ENCODE measurements around the gene MPZL3. TPM values are rescaled to one million over a fixed set of nuclear protein-coding genes. Genes with fewer than 3 reads are reported as not detected.

The MPZL3 gene, protein sequence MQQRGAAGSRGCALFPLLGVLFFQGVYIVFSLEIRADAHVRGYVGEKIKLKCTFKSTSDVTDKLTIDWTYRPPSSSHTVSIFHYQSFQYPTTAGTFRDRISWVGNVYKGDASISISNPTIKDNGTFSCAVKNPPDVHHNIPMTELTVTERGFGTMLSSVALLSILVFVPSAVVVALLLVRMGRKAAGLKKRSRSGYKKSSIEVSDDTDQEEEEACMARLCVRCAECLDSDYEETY
- 0.68 and 0.72 TPM in 2 replicates for total RNA-seq (2014; rRNA removed; shearing (Covaris generic))

DNA sequence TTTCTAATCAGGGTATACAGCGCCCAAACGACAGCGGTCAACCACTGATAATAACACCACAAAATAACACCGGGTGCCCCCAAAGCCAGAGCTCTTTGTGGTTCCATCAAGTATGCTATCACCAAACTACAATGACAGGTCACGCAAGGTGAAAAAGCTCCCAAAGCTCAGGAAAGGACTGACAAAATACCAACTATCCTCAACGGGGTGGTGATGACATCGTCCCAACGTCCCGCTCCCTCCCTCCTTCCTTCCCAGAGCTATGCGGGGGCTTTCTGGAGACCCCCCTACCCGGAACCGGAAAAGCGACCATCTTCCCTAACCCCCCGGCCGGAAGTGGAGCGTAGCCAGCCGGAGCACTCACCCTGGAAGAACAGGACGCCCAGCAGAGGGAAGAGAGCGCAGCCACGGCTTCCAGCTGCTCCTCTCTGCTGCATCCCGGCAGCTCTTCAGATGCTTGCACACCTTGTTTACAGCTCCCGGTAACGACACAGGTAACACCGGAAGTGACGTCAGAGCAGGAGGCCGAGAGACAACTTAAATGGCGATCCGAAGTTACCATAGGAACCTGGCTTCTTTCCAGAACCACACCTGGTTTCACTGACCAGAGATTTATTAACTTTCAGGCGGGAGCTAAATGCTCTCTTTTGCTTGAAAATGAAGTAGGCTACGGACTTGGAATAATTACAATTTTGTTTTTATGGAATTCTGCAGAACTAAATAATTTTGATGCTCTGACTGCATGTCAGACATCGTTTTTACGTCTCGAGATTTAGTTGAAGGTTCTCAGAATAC, at the start of gene MPZL3:
TSS of gene MPZL3 (minus strand) at position 508 of the 795 bp plus-strand sequence. CDS start at position 437, 71 bp downstream.
- peak; percentile 67 for DNase-seq (ENCODE audit: low read depth)

DNA sequence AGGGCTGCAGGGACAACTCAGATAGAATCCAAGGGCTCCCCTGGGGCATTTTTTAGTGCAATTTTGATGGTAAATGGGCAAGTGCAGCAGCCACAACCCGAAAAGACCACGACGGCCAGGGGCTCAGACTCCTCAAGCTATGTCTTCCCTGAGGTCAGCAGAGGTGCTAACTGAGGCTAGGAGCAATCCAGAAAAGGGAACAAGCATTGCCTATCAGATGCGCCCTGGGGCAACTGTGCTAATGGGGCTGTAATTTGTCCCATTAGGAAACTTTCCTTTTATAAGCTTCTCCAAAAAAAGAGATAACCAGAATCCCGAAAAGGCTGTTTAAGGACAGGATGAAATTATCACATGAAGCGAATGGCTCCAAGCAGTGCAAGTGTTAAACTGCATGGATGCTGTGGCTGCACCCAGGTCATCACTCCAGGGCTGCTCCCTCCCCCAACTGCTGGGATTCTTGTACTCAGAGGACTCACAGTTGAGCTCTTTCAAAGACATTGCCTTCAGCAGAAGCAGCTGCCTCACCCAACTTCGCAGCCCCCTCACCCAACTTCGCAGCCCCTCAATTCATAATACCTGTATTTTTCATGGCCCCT, 49.5 kb upstream of the MPZL3 start:
- no peak for DNase-seq (ENCODE audit: low read depth)

DNA sequence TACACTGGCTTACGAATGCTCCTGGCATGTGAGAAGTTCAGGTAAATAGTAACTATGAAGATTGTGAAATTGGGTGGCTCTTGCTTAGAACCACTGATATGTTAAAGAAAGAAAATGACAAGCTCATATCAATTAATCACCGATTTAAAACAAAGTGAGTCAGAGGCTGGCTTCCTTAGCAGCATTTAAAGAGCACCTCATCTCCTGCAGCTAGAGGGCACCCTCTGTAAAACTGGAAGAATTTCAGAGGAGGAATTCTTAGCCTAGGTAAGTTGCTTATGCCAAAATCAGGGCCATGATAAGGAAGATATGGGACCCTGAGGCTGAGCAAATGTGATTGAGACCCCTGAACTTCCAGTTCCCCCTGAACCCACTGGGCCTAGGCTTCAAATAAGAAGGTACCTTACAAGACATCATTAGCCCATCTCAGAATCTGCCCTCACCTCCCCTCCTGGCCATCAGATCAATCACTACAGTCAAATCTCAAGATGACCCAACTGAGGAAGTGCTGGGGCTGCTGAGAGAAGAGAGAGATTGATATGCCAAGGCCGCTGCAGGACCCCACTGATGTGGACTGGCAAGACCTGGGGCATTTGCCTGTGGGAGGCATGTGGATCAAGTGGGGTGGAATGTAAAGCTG, 43.8 kb upstream of the MPZL3 start:
- DNase-seq (ENCODE audit: low read depth) = peak; percentile 45

DNA sequence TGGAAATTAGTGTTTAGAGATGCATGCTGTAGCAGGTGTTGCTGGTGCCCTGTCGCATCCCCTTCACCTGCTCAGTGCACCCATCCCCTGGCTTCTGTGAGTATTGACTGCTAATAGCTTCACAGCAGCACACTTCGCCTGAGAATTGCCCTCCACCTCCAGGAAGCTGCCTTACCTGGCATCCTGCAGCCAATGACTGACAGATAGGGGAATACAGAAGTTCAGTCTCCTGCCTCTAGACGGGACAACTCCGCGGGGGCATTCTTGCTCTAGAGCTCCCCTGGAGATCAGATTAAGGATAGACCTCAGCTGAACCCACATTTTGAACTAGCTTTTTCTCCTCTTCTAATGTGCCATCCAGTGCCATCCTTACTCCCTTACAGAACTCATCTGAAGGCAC, 43.0 kb upstream of the MPZL3 start:
- DNase-seq (ENCODE audit: low read depth) = no peak

DNA sequence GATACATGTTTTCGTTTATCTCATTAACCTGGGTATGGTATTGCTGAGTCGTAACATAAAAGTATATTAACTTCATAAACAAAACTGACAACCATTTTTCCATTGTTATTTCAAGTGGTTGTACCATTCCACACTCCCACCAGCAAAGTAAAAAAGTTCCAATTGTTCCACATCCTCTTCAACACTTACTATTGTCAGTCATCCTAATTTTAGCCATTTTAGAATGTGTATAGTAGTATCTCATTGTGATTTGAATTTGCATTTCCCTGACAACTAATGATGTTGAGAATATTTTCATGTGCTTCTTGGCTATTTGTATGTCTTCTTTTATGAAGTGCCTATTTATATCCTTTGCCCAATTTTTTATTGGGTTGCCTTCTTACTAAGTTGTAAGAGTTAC, 41.9 kb upstream of the MPZL3 start:
- DNase-seq (ENCODE audit: low read depth) = no peak

DNA sequence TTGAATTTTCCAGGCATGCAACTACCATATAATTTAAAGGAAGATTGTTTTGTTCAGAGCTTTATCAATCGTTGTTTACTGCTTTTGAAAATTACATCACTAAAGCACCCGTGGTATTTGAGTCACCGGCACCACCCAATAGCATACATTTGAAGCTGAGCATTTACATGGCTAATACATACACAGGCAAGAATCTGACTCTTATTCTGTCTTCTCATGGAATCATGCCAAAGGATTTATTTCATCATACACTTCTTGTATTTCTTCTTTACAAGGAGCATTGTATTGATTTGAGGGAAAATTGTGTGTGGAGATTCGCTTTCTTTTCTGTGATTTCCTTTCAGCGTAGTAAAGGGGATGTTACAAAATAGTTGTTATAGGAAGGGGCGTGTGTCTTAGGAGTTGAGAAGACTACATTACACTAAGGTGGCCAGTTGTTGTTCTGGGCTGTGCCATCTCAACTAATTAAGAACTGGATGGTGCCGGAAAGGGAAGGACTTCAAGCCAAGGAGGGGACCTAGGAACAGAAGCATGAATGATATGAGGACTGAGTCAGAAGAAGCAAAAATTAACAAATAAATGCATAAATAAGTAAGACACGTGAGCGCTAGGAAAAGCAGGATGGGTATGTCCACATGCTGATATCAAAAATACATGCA, 39.4 kb upstream of the MPZL3 start:
- no peak for DNase-seq (ENCODE audit: low read depth)

DNA sequence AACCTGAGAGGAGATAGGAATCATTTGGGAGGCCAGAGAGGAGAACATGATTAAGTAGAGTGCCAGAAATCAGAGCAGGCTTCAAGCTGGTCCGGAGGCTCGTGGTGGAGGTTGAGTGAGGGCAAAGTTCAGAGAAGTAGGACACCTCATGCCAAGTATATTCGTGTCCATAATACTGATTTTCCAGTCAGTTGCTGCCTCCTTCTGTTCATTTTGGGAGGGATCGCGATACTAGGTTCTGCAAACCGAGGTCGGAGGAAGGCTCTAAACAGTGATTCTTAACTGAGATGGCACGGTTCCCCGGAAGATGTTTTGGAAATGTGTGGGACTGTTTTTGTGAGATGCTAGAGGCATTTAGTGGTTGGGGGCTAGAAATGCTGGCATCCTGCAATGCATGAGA, 38.8 kb upstream of the MPZL3 start:
- DNase-seq (ENCODE audit: low read depth) = peak; percentile 24

DNA sequence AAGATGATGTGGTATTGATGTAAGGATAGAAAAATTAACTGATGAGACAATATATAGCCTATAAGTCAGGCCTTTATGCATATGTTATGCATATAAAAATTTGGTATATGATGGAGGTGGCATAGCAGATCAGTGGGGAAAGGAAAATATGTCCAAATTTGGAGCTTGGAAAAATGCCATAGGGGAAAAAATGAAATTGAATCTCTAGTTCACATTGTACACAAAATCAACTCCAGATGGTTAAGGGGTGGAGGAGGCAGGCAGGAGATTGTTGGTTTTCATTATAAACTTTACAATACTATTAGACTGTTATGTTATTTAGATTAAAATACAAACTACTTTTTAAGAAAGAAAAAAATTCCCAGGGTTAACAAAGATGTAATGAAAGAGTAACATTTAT, 37.2 kb upstream of the MPZL3 start:
- DNase-seq (ENCODE audit: low read depth) = no peak

DNA sequence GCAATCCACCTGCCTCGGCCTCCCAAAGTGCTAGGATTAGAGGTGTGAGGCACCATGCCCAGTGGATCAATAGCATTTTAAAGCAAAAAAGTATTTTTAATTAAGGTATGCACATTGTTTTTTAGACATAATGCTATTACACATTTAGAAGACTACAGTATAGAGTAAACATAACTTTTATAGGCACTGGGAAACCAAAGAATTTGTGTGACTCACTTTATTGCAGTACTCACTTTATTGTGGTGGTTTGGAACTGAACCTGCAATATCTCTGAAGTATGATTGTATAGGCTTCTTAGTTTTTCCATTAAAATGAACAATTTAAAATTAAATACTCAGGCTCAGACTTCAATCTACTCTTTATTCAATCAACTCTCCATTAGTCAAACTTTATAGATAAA, 34.8 kb upstream of the MPZL3 start:
- peak; percentile 34 for DNase-seq (ENCODE audit: low read depth)

DNA sequence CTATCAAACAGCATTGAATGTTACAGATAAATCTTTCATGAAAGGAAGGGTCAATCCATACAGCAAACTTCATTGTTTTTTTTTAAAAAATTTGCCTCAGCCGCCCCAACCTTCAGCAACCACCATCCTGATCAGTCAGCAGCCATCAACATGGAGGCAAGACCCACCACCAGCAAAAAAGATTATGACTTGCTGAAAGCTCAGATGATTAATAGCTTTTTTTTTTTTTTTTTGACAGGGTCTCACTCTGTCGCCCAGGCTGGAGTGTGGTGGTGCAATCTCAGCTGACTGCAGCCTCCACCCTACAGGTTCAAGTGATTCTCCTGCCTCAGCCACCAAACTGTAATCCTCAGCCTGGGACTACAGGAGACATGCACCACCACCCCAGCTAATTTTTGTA, 34.4 kb upstream of the MPZL3 start:
- DNase-seq (ENCODE audit: low read depth) = no peak

DNA sequence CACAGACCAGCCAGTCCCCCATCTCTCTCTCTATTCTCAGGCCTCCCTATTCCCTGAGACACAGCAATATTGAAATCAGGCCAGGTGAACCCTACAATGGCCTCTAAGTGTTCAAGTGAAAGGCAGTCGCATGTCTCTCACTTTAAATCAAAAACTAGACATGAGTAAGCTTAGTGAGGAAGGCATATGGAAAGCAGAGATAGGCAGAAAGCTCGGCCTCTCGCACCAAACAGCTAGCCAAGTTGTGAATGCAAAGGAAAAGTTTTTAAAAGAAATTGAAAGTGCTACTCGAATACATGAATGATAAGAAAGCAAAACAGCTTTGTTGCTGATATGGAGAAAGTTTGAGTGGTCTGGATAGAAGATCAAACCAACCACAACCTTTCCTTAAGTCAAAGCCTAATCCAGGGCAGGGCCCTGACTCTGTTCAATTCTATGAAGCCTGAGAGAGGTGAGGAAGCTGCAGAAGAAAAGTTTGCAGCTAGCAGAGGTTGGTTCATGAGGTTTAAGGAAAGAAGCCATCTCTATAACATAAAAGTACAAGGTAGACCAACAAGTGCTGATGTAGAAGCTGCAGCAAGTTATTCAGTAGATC, 31.7 kb upstream of the MPZL3 start:
- DNase-seq (ENCODE audit: low read depth) = no peak

DNA sequence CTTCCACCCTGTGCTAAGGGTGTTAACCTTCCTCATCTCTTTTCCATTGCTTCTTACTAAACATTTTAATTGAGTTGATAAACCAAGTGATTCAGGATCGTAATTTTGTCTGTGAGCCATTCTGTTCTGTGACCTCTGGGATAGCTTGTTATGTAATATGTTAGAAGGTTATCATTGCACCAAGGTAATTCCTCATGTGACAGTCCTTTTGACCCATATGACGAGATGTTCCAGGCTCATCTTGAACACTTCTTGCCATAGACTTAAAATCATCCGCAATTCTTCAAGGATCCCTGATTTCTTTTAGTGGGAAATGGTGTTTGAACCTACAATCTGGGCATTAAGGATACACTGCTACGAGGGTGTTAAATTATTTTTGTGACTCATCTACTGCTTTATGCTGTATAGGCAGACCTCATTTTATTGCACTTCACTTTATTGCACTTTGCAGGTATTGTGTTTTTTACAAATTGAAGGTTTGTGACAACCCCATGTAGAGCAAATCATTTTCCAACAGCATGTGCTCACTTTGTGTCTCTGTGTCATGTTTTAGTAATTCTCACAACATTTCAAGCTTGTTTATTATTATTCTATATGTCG, 31.0 kb upstream of the MPZL3 start:
- no peak for DNase-seq (ENCODE audit: low read depth)

DNA sequence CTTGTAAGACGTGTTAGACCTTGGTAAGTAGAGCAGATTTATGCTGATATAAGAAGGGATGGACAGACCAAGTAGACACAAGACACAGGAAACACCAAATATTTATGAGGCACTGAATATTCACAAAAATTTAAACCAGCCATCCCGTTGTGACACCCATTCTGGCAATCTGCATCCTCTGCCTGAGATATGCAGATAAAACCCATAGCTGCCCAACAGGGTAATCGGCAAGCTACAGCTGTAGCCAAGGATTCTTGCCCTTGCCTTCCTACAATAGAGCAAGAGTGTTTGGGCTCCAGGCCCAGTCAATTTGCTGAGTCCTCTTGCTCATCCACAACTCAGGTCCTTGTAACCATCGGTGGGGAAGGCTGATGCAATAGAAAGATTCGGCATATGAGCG, 30.4 kb upstream of the MPZL3 start:
- DNase-seq (ENCODE audit: low read depth) = no peak

DNA sequence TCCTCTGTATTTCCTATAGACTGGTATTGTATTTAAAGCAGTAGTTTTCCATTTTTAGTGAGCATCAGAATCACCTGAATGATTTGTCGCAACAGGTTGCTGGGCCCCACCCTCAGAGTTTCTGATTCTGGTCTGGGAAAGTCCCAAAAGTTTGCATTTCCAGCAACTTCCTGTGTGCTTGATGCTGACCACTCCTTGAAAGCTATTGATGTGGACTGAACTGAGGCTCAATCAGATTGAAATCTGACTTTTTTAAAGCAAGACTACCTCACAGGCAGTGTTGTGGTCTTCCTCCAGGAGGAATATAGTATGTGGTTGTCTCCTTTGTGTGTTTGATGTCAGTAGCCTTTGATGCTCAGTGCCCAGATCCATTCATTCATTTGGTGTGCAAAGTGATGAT, 29.1 kb upstream of the MPZL3 start:
- DNase-seq (ENCODE audit: low read depth) = no peak

DNA sequence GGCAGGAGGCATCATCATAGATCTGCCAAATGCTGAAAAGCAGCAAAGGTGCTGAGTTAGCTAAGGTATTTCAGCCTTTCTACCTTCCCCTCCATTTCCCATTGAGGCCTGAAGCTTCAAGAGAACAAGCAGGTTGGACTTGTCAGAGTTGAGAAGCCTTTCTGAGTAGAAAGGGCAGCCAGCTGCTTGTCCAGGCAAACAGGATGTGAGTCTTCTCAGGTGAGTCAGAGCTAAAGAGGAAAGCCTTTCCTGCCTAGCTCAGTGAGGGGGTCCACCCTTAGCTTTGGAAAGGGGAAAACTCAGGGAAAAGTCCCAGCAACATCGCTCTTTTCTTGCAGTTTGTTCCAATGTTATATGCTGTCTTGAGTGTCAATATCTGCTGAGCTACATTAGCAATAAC, 25.1 kb upstream of the MPZL3 start:
- DNase-seq (ENCODE audit: low read depth) = peak; percentile 20

DNA sequence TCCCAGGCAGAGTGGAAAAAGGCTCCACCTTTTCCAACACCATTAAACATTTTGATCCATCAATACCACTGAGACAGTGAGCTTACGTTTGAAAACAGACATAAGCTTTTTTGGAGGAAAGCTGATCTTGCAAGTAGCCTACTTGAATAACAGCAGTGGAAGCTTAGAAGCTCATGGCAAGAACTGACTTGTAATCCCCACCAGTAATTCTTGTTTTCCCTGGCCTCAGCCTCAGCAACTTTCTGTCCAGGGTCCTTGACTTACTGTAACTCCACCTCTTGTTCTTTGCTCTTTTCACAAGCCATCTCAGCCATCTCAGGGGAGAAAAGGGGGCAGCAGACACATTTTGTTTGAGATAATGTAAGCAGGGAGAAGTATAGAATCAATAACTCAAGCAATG, 24.3 kb upstream of the MPZL3 start:
- DNase-seq (ENCODE audit: low read depth) = no peak

DNA sequence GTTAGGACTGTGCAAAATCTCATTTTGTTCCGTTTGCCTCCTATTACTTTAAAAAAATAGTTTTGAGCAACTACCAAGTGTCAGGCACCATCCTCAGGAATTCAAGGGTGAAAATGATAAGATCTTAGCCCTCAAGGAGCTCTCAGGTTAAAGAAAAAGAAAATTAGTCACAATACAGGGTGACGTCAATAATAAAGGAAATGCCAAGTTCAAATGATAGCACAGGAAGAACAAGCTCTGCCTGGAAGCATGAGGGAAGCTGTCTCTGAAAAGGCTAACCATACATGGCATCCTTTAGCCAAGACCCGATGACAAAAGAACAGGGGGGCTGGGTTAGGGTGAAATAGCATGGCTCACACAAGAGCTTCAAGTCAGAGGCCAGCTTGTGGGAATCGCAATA, 23.0 kb upstream of the MPZL3 start:
- DNase-seq (ENCODE audit: low read depth) = peak; percentile 53

DNA sequence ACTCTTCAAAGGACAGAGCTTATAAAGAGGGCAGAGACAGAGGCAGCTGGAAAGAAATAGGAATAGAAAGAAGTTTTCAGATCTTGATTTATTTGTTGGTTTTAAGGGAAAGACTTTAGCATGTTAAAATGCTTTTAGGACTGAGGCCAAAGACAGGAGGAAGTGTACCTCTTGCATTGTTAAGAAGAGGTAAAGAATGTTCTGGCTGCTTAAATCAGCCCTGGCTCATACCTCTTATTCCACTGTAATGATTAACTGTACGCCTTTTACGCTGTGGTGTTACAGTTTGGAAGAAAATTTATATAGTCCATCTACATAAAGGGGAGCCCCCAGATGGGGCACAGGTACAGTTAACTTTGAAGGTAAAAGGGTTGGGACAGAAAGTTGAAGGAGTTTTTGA, 22.0 kb upstream of the MPZL3 start:
- no peak for DNase-seq (ENCODE audit: low read depth)

DNA sequence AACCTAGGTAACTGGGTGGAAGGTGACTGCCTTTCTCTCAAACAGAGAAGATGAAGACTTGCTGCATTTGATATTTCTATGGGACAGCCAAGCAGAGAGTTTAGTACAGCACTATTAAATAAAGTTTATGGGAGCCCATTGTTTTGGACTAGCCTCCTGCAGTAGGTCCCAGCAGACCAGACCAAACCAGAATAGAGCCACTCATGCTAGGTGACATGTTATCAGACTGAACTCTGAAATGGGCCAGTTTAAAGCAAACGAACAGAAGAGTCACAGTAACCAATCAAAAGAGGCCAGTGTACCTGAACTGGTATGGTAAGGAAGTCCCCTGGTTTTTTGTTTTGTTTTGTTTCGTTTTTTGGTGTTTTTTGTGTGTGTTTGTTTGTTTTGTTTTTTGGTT, 19.8 kb upstream of the MPZL3 start:
- DNase-seq (ENCODE audit: low read depth) = no peak

DNA sequence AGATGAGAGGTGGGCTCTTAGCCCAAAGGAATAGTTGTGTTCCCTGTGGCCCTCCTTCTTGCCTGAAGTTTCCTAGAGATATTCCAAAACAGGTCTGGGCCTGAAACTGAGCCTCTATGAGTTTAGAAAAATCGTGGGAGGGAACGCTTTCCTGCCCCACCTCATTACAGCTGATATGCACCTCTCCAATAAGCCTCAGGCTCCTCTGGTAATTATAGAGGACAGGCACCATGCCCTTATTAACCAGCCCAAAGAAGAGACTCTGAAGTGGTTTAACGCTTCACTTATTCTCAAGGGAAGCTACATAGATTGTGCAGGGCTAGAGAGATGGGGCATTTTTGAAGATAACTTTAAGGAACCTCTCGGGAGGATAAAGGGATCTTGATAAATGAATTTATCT, 15.3 kb upstream of the MPZL3 start:
- no peak for DNase-seq (ENCODE audit: low read depth)

DNA sequence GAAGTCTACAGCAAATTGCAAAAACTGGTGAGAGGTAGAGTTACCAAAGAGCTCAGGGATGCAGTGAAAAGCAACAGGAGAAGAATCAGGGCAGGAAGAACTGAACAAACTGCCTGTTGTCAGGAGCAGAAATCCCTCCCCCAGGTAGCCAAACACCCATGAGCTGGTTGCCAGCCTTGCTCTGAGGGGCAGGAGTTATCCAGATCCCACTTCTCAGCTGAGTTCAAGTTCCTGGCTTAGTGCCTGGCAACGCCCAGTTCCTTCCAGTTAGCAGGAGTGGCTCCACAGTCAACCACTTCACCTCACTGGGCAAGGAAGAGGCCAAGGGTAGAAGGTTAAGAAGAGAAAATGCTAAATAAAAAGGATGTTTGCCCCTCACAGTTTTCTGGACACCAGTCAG, 13.8 kb upstream of the MPZL3 start:
- no peak for DNase-seq (ENCODE audit: low read depth)

All from RPMI7951 (cell line).